H9 (cell line): Measurements from ENCODE around the gene FUT4. TPM values are rescaled to one million over a fixed set of nuclear protein-coding genes. Genes with fewer than 3 reads are reported as not detected.

ENCODE experiments used
- DNase-seq: peaks from one replicate; pipeline ENCODE4 v3.0.0-alpha.2; 2017
- H2AFZ ChIP-seq: one replicate; pipeline ENCODE4 v1.6.1; 2013; ENCODE audit warnings: mild to moderate bottlenecking, low read length, control low read depth, moderate library complexity
- H2AK5ac ChIP-seq: 2 replicates; pipeline ENCODE4 v1.6.1; 2013; ENCODE audit warnings: low read length, control low read depth, mixed read lengths; ENCODE audit not compliant: insufficient read length
- H2BK120ac ChIP-seq: one replicate; pipeline ENCODE4 v1.6.1; 2013; ENCODE audit warnings: low read depth, mild to moderate bottlenecking, low read length, control low read depth, inconsistent platforms; ENCODE audit not compliant: poor library complexity, severe bottlenecking
- H2BK12ac ChIP-seq: 2 replicates; pipeline ENCODE4 v1.6.1; 2013; ENCODE audit warnings: low read length, control low read depth, mixed read lengths, low read depth; ENCODE audit not compliant: insufficient read length
- H2BK15ac ChIP-seq: 2 replicates; pipeline ENCODE4 v1.6.1; 2013; ENCODE audit warnings: low read depth, low read length, control low read depth
- H2BK20ac ChIP-seq: one replicate; pipeline ENCODE4 v1.6.1; 2013; ENCODE audit warnings: low read depth, mild to moderate bottlenecking, low read length, control low read depth, inconsistent platforms; ENCODE audit not compliant: poor library complexity, severe bottlenecking
- H2BK5ac ChIP-seq: 2 replicates; pipeline ENCODE4 v1.6.1; 2013; ENCODE audit warnings: low read length, control low read depth, mixed read lengths; ENCODE audit not compliant: insufficient read length
- H3K14ac ChIP-seq: 2 replicates; pipeline ENCODE4 v1.6.1; 2013; ENCODE audit warnings: low read length, control low read depth; ENCODE audit not compliant: insufficient read depth
- H3K18ac ChIP-seq: 2 replicates; pipeline ENCODE4 v1.6.1; 2013; ENCODE audit warnings: low read depth, mild to moderate bottlenecking, mixed read lengths, low read length, control low read depth; ENCODE audit not compliant: insufficient read length
- H3K23ac ChIP-seq: 2 replicates; pipeline ENCODE4 v1.6.1; 2013; ENCODE audit warnings: low read length, control low read depth, mixed read lengths, low read depth; ENCODE audit not compliant: insufficient read length
- H3K23me2 ChIP-seq: 2 replicates; pipeline ENCODE4 v1.6.1; 2013; ENCODE audit warnings: low read depth, mild to moderate bottlenecking, mixed read lengths, low read length, control low read depth; ENCODE audit not compliant: insufficient read length, poor library complexity, severe bottlenecking
- H3K27ac ChIP-seq: 2 replicates; pipeline ENCODE4 v1.5.1; 2013; ENCODE audit warnings: low read length, control low read depth, mixed read lengths, low read depth; ENCODE audit not compliant: insufficient read length
- H3K27me3 ChIP-seq: 2 replicates; pipeline ENCODE4 v1.6.1; 2013; ENCODE audit warnings: low read length, control low read depth, inconsistent platforms; ENCODE audit not compliant: insufficient read depth
- H3K4ac ChIP-seq: 2 replicates; pipeline ENCODE4 v1.6.1; 2013; ENCODE audit warnings: low read depth, mild to moderate bottlenecking, control low read depth, inconsistent platforms, low read length, moderate library complexity
- H3K4me1 ChIP-seq: 2 replicates; pipeline ENCODE4 v1.6.1; 2013; ENCODE audit warnings: low read length, control low read depth, inconsistent platforms; ENCODE audit not compliant: insufficient read depth
- H3K4me2 ChIP-seq: 2 replicates; pipeline ENCODE4 v1.6.1; 2013; ENCODE audit warnings: low read length, control low read depth, mixed read lengths; ENCODE audit not compliant: insufficient read length, insufficient read depth
- H3K56ac ChIP-seq: 2 replicates; pipeline ENCODE4 v1.6.1; 2013; ENCODE audit warnings: low read depth, mild to moderate bottlenecking, mixed read lengths, low read length, control low read depth; ENCODE audit not compliant: insufficient read length
- H3K79me1 ChIP-seq: 2 replicates; pipeline ENCODE4 v1.6.1; 2013; ENCODE audit warnings: low read depth, mild to moderate bottlenecking, moderate library complexity, low read length, control low read depth, inconsistent platforms; ENCODE audit not compliant: insufficient read depth, poor library complexity, severe bottlenecking
- H3K79me2 ChIP-seq: 2 replicates; pipeline ENCODE4 v1.6.1; 2013; ENCODE audit warnings: low read length, control low read depth, inconsistent platforms; ENCODE audit not compliant: insufficient read depth
- H3K9ac ChIP-seq: 2 replicates; pipeline ENCODE4 v1.6.1; 2013; ENCODE audit warnings: low read length, control low read depth, mixed read lengths; ENCODE audit not compliant: insufficient read length; ENCODE audit errors: extremely low read depth
- H3K9me3 ChIP-seq: one replicate; pipeline ENCODE4 v1.6.1; 2013; ENCODE audit warnings: low read depth, low read length, inconsistent platforms; ENCODE audit not compliant: control insufficient read depth
- H3T11ph ChIP-seq: one replicate; pipeline ENCODE4 v1.6.1; 2013; ENCODE audit warnings: mild to moderate bottlenecking, low read length, control low read depth, inconsistent platforms
- H4K20me1 ChIP-seq: one replicate; pipeline ENCODE4 v1.6.1; 2013; ENCODE audit not compliant: control insufficient read depth, insufficient read length, insufficient read depth
- H4K5ac ChIP-seq: 2 replicates; pipeline ENCODE4 v1.6.1; 2013; ENCODE audit warnings: low read depth, mild to moderate bottlenecking, mixed read lengths, low read length, control low read depth; ENCODE audit not compliant: insufficient read length
- H4K8ac ChIP-seq: replicated peaks from 2 replicates; pipeline ENCODE4 v1.6.1; 2013; ENCODE audit warnings: low read length, control low read depth, mixed read lengths, low read depth; ENCODE audit not compliant: insufficient read length
- H4K91ac ChIP-seq: 2 replicates; pipeline ENCODE4 v1.6.1; 2013; ENCODE audit warnings: low read depth, mild to moderate bottlenecking, moderate library complexity, mixed read lengths, low read length, control low read depth; ENCODE audit not compliant: insufficient read length
- H3K27ac Mint-ChIP-seq, 3 experiments: 2 replicates in 2 of 3; 3 replicates in 1 of 3; pipeline ENCODE4 v1.8.0; 2020 to 2021; ENCODE audit warnings: mixed read lengths in 3 of 3, mild to moderate bottlenecking in 1 of 3, moderate library complexity in 1 of 3
- H3K27me3 Mint-ChIP-seq: 2 replicates; pipeline ENCODE4 v1.8.0; 2021; ENCODE audit warnings: low read depth, mild to moderate bottlenecking, moderate library complexity, mixed read lengths
- H3K36me3 Mint-ChIP-seq, 3 experiments: 2 replicates in 2 of 3; 3 replicates in 1 of 3; pipeline ENCODE4 v1.8.0; 2020 to 2021; ENCODE audit warnings: low read depth in 3 of 3, mixed read lengths in 3 of 3; ENCODE audit not compliant: insufficient read depth in 1 of 3
- H3K4me1 Mint-ChIP-seq, 2 experiments: 2 replicates each; pipeline ENCODE4 v1.8.0; 2020; ENCODE audit warnings: mixed read lengths in 2 of 2
- H3K4me3 Mint-ChIP-seq, 2 experiments: 2 replicates in 1 of 2; 3 replicates in 1 of 2; pipeline ENCODE4 v1.8.0; 2020 to 2021; ENCODE audit warnings: mild to moderate bottlenecking in 2 of 2, mixed read lengths in 2 of 2, moderate library complexity in 1 of 2
- H3K9me3 Mint-ChIP-seq, 2 experiments: 2 replicates in 1 of 2; 3 replicates in 1 of 2; pipeline ENCODE4 v1.8.0; 2020; ENCODE audit warnings: mild to moderate bottlenecking in 2 of 2, mixed read lengths in 2 of 2, moderate library complexity in 1 of 2
- CTCF ChIP-seq: fragments of 200-600 bp; sonication (generic); conservative IDR thresholded peaks from 3 replicates; pipeline ENCODE4 v1.8.0; 2021; ENCODE audit warnings: antibody characterized with exemption, mild to moderate bottlenecking
- WGBS: extraction: QIAGEN DNeasy Blood & Tissue Kit; methylation state at CpG from one replicate; pipeline ENCODE4 v1.1.7; 2013; ENCODE audit warnings: missing lambda C conversion rate, low lambda C conversion rate, mixed read lengths; ENCODE audit not compliant: insufficient read length; ENCODE audit errors: extremely low coverage; 5-methylcytosine and 5-hydroxymethylcytosine counted together
- total RNA-seq: library from RNA; stranded (reverse); gene quantifications from 2 replicates; pipeline ENCODE4 v1.2.1, GENCODE V29; 2021

The FUT4 gene
- total RNA-seq, 1 experiment from 2014 or later: 5.3 TPM

- DNase-seq: no peak
- no peak overlapping the region for H2AFZ ChIP-seq
- H3K4me1 ChIP-seq: peaks cover 2% of the 10 kb centered on the region; the same call in 1 of the 2 replicates
- no peak overlapping the region for H2BK120ac ChIP-seq
- no peaks in the 10 kb centered on the region for H4K20me1 ChIP-seq
- H3K27ac Mint-ChIP-seq: no peak overlapping the region
- peaks cover 1% of the 10 kb centered on the region; the same call in 1 of the 2 replicates for H3K79me2 ChIP-seq
- no peak overlapping the region for H3K18ac ChIP-seq
- H2BK5ac ChIP-seq: no peak overlapping the region
- no peak overlapping the region for H3K4me2 ChIP-seq
- H4K91ac ChIP-seq: no peak overlapping the region
- no peaks in the 10 kb centered on the region for H3K79me1 ChIP-seq
- no peak overlapping the region for H4K8ac ChIP-seq
- TF ChIP-seq CTCF: no peak
- H3K9ac ChIP-seq: no peak overlapping the region
- no peaks in the 10 kb centered on the region for H3K9me3 ChIP-seq
- H3K4me1 Mint-ChIP-seq: peaks cover 6 to 7% of the 10 kb centered on the region in 2 experiments; a peak in 3 of 4 replicates
- no peak overlapping the region for H3K23ac ChIP-seq
- no CpG with 5 or more reads among the region's 4 CpGs for WGBS
- no peaks in the 10 kb centered on the region for H3K36me3 Mint-ChIP-seq
- no peak overlapping the region for H3K4me3 Mint-ChIP-seq
- H3K4ac ChIP-seq: no peak overlapping the region
- H3K27ac ChIP-seq: no peak overlapping the region
- H2BK12ac ChIP-seq: no peak overlapping the region
- no peak overlapping the region for H3K56ac ChIP-seq
- peaks cover 0 to 5% of the 10 kb centered on the region in 2 experiments; a peak in 2 of 5 replicates for H3K9me3 Mint-ChIP-seq
- no peak overlapping the region for H2AK5ac ChIP-seq
- no peak overlapping the region for H4K5ac ChIP-seq
- H3K27me3 ChIP-seq: no peaks in the 10 kb centered on the region; the same call in 1 of the 2 replicates
- H2BK15ac ChIP-seq: no peak overlapping the region
- no peak overlapping the region for H3K14ac ChIP-seq
- H3K23me2 ChIP-seq: peaks cover 7% of the 10 kb centered on the region
- H2BK20ac ChIP-seq: no peak overlapping the region
- H3T11ph ChIP-seq: no peak overlapping the region
- peaks cover 21% of the 10 kb centered on the region for H3K27me3 Mint-ChIP-seq
Observed at GRCh38 chr11:94507485-94507884, 36.2 kb upstream of the FUT4 start.
